Esophagus squamous epithelium (tissue), 5 donors: ENCODE data around the gene TSEN54. TPM values are rescaled to one million over a fixed set of nuclear protein-coding genes. Genes with fewer than 3 reads are reported as not detected.

Experiments
- DNase-seq: peaks from one replicate; lab custom pipeline; 2025; lab: John Stamatoyannopoulos, UW
- H3K27ac ChIP-seq, 4 donors: fragments of 200-600 bp; sonication (generic); one replicate each; pipeline ENCODE4 v1.5.1; 2016 to 2019; ENCODE audit warnings: mild to moderate bottlenecking in 1 of 4
- H3K27me3 ChIP-seq, 4 donors: fragments of 200-600 bp; sonication (generic); 1 replicate in 3 of 4; 2 replicates in 1 of 4; pipeline versions ENCODE4 v1.5.1 to v1.6.0; 2017 to 2021; ENCODE audit warnings: antibody characterized with exemption in 1 of 4
- H3K36me3 ChIP-seq, 3 donors: fragments of 200-600 bp; sonication (generic); one replicate each; pipeline ENCODE4 v1.5.1; 2016 to 2019
- H3K4me1 ChIP-seq, 3 donors: fragments of 200-600 bp; sonication (generic); one replicate each; pipeline ENCODE4 v1.5.1; 2017 to 2019
- H3K4me3 ChIP-seq, 4 donors: fragments of 200-600 bp; sonication (generic); 1 replicate in 3 of 4; 2 replicates in 1 of 4; pipeline ENCODE4 v1.5.1; 2016 to 2019; ENCODE audit warnings: mild to moderate bottlenecking in 2 of 4, moderate library complexity in 1 of 4
- H3K9me3 ChIP-seq, 3 donors: fragments of 200-600 bp; sonication (generic); one replicate each; pipeline ENCODE4 v1.5.1; 2016 to 2019
- CTCF ChIP-seq, 6 experiments: fragments of 450-650 bp in 4 of 6; fragments of 200-600 bp in 2 of 6; sonication (generic) in 2 of 6; IDR thresholded peaks; one replicate each; pipeline ENCODE4 v1.5.1; 2016 to 2019; ENCODE audit warnings: antibody characterized with exemption in 6 of 6, mild to moderate bottlenecking in 4 of 6, moderate library complexity in 4 of 6
- POLR2A ChIP-seq, 4 donors: fragments of 450-650 bp; IDR thresholded peaks; one replicate each; pipeline ENCODE4 v1.6.1; 2017; ENCODE audit warnings: antibody characterized with exemption in 4 of 4, mild to moderate bottlenecking in 4 of 4, moderate library complexity in 3 of 4
- WGBS, 2 donors: methylation state at CpG; one replicate each; pipeline ENCODE4 v1.1.5; 2018; 5-methylcytosine and 5-hydroxymethylcytosine counted together
- intact Hi-C: fragments of 100-400 bp; cut with DNase I; formaldehyde crosslinking; loops from one replicate; pipeline ENCODE4 v1.15.0; 2022
- total RNA-seq, 4 donors: library from RNA; depleted of rRNA; stranded (reverse); fragments of >200 nt; gene quantifications; one replicate each; pipeline ENCODE4 v1.1.0, GENCODE V29; 2016
- donor health status: DM: yes; HTN: yes; CAD: no.

The TSEN54 gene
- total RNA-seq, 4 donors from 2014 or later = 18.3 to 33.2 (median 23.1) TPM

- TF ChIP-seq CTCF (IDR thresholded peaks at IDR 0.05) = no peak
- no peak for TF ChIP-seq POLR2A (IDR thresholded peaks at IDR 0.05)
- 71 to 85% methylated on average over 6 to 7 of the region's 8 CpGs for WGBS, 2 donors
- Histone ChIP-seq H3K4me3 (no peak overlapping the region), H3K27me3 (no peaks in the 10 kb centered on the region), H3K9me3 (no peaks in the 10 kb centered on the region), H3K27ac (no peak overlapping the region), H3K4me1 (peaks cover 8 to 38% (median 10%) of the 10 kb centered on the region in 3 donors), H3K36me3 (peaks cover 0 to 34% (median 0%) of the 10 kb centered on the region in 3 donors)
- no peak for DNase-seq
- intact Hi-C loops = no loop called here
Observed at GRCh38 chr17:75553295-75554110, 37.2 kb downstream of the TSEN54 start.

DNA sequence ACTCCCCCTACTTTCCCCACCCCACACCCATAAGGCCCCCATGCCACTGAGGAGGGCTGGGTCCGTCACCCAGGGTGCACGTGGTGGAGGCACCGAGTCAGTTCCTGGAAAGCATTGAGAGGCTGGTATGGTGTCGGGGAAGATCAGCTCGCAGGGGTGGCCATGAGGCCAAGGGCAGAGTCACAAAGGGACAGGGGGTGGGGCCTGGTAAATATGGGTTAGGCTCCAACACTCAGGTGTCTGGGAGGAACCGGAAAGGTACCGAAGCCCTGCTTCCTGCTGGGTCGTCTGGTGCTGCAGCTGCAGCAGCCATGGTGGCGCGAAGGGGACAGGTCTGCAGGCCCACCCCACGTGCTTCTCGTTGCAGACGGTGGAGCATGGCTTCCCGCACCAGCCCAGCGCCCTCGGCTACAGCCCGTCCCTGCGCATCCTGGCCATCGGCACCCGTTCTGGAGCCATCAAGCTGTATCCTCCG is 39.4 kb downstream of the TSEN54 start:
- Histone ChIP-seq H3K27me3 (no peaks in the 10 kb centered on the region), H3K4me3 (no peak overlapping the region), H3K4me1 (peaks cover 0 to 16% (median 0%) of the 10 kb centered on the region in 3 donors), H3K27ac (no peak overlapping the region), H3K9me3 (no peaks in the 10 kb centered on the region), H3K36me3 (peaks cover 0 to 50% (median 0%) of the 10 kb centered on the region in 3 donors)
- DNase-seq = no peak
- TF ChIP-seq CTCF (IDR thresholded peaks at IDR 0.05) = no peak
- TF ChIP-seq POLR2A (IDR thresholded peaks at IDR 0.05) = no peak
- 90 to 91% methylated on average over 16 to 17 of the region's 21 CpGs for WGBS, 2 donors
- intact Hi-C loops = no loop called here

GRCh38 chr17:75557075-75557851 is 40.9 kb downstream of the TSEN54 start:
- WGBS, 2 donors = 58 to 73% methylated on average over 2 to 3 of the region's 15 CpGs
- no peaks in the 10 kb centered on the region for H3K9me3 ChIP-seq
- peaks cover 0 to 59% (median 0%) of the 10 kb centered on the region in 3 donors for H3K36me3 ChIP-seq

GRCh38 chr17:75557852-75558665 is 41.7 kb downstream of the TSEN54 start:
- H3K4me3 ChIP-seq = no peak overlapping the region
- WGBS, 2 donors = 87 to 96% methylated on average over 4 to 6 of the region's 18 CpGs
- H3K27ac ChIP-seq = no peak overlapping the region
- H3K4me1 ChIP-seq = peaks cover 0 to 10% (median 0%) of the 10 kb centered on the region in 3 donors
- H3K27me3 ChIP-seq = no peaks in the 10 kb centered on the region
- no peak for TF ChIP-seq POLR2A (IDR thresholded peaks at IDR 0.05)
- no peak for TF ChIP-seq CTCF (IDR thresholded peaks at IDR 0.05)
- H3K9me3 ChIP-seq = no peaks in the 10 kb centered on the region
- no peak for DNase-seq
- peaks cover 1 to 59% (median 3%) of the 10 kb centered on the region in 3 donors for H3K36me3 ChIP-seq
- intact Hi-C loops = no loop called here

More at GRCh38 chr17:75557075-75557851, 40.9 kb downstream of the TSEN54 start:
- H3K4me3 ChIP-seq = no peak overlapping the region
- intact Hi-C loops = no loop called here
- TF ChIP-seq CTCF (IDR thresholded peaks at IDR 0.05) (no peak), POLR2A (IDR thresholded peaks at IDR 0.05) (no peak)
- no peak for DNase-seq
- H3K27me3 ChIP-seq = no peaks in the 10 kb centered on the region
- H3K4me1 ChIP-seq = peaks cover 0 to 10% (median 0%) of the 10 kb centered on the region in 3 donors
- peak overlapping the region in 1 of 4 donors; percentile 10 for H3K27ac ChIP-seq
